Measurements from ENCODE around the gene LDLRAD1.
"Not testable (repeated sequence)": the region's sequence is repeated elsewhere in the genome, so short reads cannot be mapped to it uniquely, and the experiment has no call there.

LDLRAD1 gene

DNA sequence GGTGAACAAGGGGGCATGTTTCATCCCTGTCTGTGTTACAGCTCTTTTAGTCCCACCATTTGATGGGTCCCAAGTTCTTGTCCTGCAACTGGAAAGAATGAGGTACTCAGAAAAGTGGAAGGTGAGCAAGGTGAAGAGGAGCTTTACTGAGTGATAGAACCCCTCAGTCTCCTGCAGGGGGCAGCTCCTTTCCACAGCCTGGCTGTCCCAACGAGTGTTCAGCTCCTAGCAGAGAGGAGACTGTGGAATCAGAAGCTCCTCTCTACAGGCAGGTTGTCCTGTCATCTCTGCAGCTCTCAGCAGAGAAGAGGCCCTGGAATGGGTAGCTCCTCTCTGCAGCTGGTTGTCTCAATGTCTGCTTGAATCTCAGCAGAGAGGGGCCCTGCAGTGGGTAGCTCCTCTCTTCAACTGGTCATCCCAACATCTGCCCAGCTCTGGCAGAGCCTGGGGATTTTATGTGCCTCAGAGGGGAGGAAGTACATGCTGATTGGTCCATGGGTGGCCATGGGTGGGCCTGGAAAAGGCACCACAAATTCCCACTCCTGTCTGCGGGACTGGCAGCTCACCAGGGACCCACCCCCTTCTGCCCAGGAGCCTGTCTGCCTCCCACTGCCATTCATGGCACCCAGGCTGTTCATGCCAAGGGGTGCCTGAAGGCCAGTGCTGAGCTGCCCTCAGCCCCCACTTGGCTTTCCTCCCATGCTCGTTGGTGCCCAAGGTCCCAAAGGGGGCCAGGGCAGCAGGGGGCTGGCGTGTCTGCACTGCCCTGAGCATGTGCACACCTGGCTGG, 25.7 kb downstream of the LDLRAD1 start:
- Histone ChIP-seq H3K9ac (no peak overlapping the region), H3K9me3 (peaks cover 21% of the 10 kb centered on the region), H3K4me3 (peak overlapping the region; percentile 18; the same call in 1 of the 2 replicates), H3K27me3 (no peaks in the 10 kb centered on the region), H4K20me1 (no peaks in the 10 kb centered on the region), H3K36me3 (no peaks in the 10 kb centered on the region), H3K4me2 (no peak overlapping the region), H3K27ac (no peak overlapping the region), H3K4me1 (no peaks in the 10 kb centered on the region)
- TF ChIP-seq Cebpa-rat (IDR thresholded peaks at IDR 0.05): no peak

- Histone ChIP-seq H3K9me3 (peaks cover 18% of the 10 kb centered on the region), H3K4me1 (no peaks in the 10 kb centered on the region), H3K36me3 (no peaks in the 10 kb centered on the region), H3K9ac (no peak overlapping the region), H4K20me1 (no peaks in the 10 kb centered on the region), H3K27me3 (no peaks in the 10 kb centered on the region), H3K4me2 (no peak overlapping the region), H3K4me3 (no peak overlapping the region), H3K27ac (no peak overlapping the region)
- no peak for TF ChIP-seq Cebpa-rat (IDR thresholded peaks at IDR 0.05)
Measured at GRCh38 chr1:53987880-53988279, 30.1 kb downstream of the LDLRAD1 start.

DNA sequence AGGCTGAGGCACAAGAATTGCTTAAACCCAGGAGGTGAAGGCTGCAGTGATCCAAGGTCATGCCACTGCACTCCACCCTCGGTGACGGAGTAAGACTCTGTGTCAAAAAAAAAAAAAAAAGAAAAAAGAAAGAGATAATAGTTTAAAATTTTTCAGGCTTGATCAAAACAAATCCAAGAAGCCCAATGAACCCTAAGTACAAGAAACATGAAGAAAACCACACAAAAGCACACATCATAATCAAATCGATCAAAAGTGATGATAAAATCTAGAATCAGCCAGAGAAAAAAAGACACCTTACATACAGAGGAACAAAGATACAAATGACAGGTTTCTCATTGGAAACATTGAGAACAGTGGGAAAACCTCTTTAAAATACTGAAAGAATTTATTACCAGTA, 31.5 kb downstream of the LDLRAD1 start:
- H3K27me3 ChIP-seq: no peaks in the 10 kb centered on the region
- H3K4me3 ChIP-seq: no peak overlapping the region
- no peaks in the 10 kb centered on the region for H4K20me1 ChIP-seq
- no peaks in the 10 kb centered on the region for H3K36me3 ChIP-seq
- H3K4me2 ChIP-seq: no peak overlapping the region
- no peak overlapping the region for H3K27ac ChIP-seq
- peaks cover 4% of the 10 kb centered on the region for H3K9me3 ChIP-seq
- TF ChIP-seq Cebpa-rat (IDR thresholded peaks at IDR 0.05): no peak
- H3K9ac ChIP-seq: no peak overlapping the region
- H3K4me1 ChIP-seq: peaks cover 8% of the 10 kb centered on the region; the same call in 1 of the 2 replicates

DNA sequence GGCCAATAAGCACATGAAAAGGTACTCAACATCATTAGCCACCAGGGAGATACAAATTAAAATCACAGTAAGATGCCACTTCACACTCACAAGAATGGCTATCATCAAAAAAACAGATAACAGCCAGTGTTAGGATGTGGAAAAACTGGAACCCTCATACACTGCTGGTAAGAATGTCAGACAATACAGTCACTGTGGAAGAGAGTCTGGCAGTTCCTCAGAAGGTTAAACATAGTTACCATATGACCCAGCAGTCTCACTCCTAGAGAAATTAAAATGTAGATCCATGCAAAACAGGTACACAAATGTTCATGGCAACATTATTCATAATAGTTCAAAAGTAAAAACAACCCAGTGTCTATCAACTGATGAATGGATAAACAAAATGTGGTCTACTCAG, 33.3 kb downstream of the LDLRAD1 start:
- no peak overlapping the region for H3K27ac ChIP-seq
- no peak overlapping the region for H3K9ac ChIP-seq
- H4K20me1 ChIP-seq: no peaks in the 10 kb centered on the region
- H3K4me1 ChIP-seq: peaks cover 18% of the 10 kb centered on the region
- no peak overlapping the region for H3K4me2 ChIP-seq
- no peaks in the 10 kb centered on the region for H3K9me3 ChIP-seq
- no peaks in the 10 kb centered on the region for H3K27me3 ChIP-seq
- no peaks in the 10 kb centered on the region for H3K36me3 ChIP-seq
- H3K4me3 ChIP-seq: no peak overlapping the region
- TF ChIP-seq Cebpa-rat (IDR thresholded peaks at IDR 0.05): no peak

DNA sequence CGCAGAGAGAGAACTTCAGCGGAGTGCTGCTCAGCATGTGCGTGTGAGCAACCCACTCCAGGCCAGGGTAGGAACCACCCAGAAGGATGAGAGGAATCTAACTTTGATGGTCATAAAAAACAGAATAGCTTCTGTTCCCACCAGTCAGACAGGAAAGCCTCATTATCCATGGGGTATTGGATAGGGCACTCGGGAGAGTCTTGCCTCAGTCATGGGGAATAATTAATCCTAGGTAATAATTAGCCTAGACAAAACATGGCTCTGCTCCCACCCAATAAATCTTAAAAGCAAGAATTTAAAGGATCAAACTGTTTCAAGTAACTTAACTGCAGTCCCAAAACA, 35.3 kb downstream of the LDLRAD1 start:
- no peak overlapping the region for H3K27ac ChIP-seq
- H3K9me3 ChIP-seq: no peaks in the 10 kb centered on the region
- H4K20me1 ChIP-seq: no peaks in the 10 kb centered on the region
- TF ChIP-seq Cebpa-rat (IDR thresholded peaks at IDR 0.05): no peak
- H3K36me3 ChIP-seq: no peaks in the 10 kb centered on the region
- H3K4me1 ChIP-seq: peaks cover 28% of the 10 kb centered on the region
- H3K4me3 ChIP-seq: no peak overlapping the region
- no peaks in the 10 kb centered on the region for H3K27me3 ChIP-seq
- H3K4me2 ChIP-seq: no peak overlapping the region
- H3K9ac ChIP-seq: no peak overlapping the region

GRCh38 chr1:53982034-53982762, 35.8 kb downstream of the LDLRAD1 start:
- Histone ChIP-seq H3K36me3 (no peaks in the 10 kb centered on the region), H3K4me3 (no peak overlapping the region), H3K9ac (no peak overlapping the region), H3K27ac (no peak overlapping the region), H3K9me3 (no peaks in the 10 kb centered on the region), H3K27me3 (no peaks in the 10 kb centered on the region), H3K4me1 (peaks cover 28% of the 10 kb centered on the region), H4K20me1 (no peaks in the 10 kb centered on the region), H3K4me2 (no peak overlapping the region)
- TF ChIP-seq Cebpa-rat (IDR thresholded peaks at IDR 0.05): no peak

DNA sequence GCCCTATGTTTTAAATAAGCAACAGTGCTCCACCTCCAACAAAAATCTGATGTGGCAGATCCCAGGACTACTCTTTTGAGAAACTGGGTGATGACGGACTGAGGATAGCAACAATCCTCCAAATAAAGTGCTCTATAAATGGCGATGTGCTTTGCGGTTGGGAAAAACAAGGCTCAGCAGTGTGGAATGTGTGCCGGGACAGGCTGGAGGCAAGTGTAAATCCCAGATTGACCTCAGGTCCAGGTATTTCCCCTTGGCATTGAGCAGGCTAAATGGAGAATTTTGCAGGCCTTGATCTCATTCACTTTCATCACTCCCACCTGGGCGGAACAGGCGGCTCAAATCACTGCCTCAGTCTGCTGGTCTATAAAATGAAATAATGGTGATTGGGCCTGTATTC, 36.8 kb downstream of the LDLRAD1 start:
- no peak overlapping the region for H3K9ac ChIP-seq
- no peaks in the 10 kb centered on the region for H3K36me3 ChIP-seq
- H3K4me3 ChIP-seq: no peak overlapping the region
- H3K27ac ChIP-seq: no peak overlapping the region
- no peaks in the 10 kb centered on the region for H3K27me3 ChIP-seq
- H4K20me1 ChIP-seq: no peaks in the 10 kb centered on the region
- no peak overlapping the region for H3K4me2 ChIP-seq
- no peak for TF ChIP-seq Cebpa-rat (IDR thresholded peaks at IDR 0.05)
- no peaks in the 10 kb centered on the region for H3K9me3 ChIP-seq
- peaks cover 33% of the 10 kb centered on the region for H3K4me1 ChIP-seq

GRCh38 chr1:53979712-53980450, 38.1 kb downstream of the LDLRAD1 start:
- no peak overlapping the region for H3K27ac ChIP-seq
- peak overlapping the region; percentile 68 for H3K4me2 ChIP-seq
- no peaks in the 10 kb centered on the region for H3K36me3 ChIP-seq
- H3K4me1 ChIP-seq: peaks cover 37% of the 10 kb centered on the region
- H3K9me3 ChIP-seq: no peaks in the 10 kb centered on the region
- TF ChIP-seq Cebpa-rat (IDR thresholded peaks at IDR 0.05): no peak
- H4K20me1 ChIP-seq: no peaks in the 10 kb centered on the region
- H3K4me3 ChIP-seq: no peak overlapping the region
- no peak overlapping the region for H3K9ac ChIP-seq
- H3K27me3 ChIP-seq: no peaks in the 10 kb centered on the region

GRCh38 chr1:53975861-53976260, 42.1 kb downstream of the LDLRAD1 start:
- Histone ChIP-seq H3K9me3 (no peaks in the 10 kb centered on the region), H3K9ac (no peak overlapping the region), H3K4me2 (no peak overlapping the region), H3K4me3 (no peak overlapping the region), H3K4me1 (peaks cover 29% of the 10 kb centered on the region), H3K27me3 (no peaks in the 10 kb centered on the region), H3K36me3 (peaks cover 30% of the 10 kb centered on the region), H3K27ac (no peak overlapping the region), H4K20me1 (no peaks in the 10 kb centered on the region)
- no peak for TF ChIP-seq Cebpa-rat (IDR thresholded peaks at IDR 0.05)

GRCh38 chr1:53971718-53972117, 46.3 kb downstream of the LDLRAD1 start:
- no peak for TF ChIP-seq Cebpa-rat (IDR thresholded peaks at IDR 0.05)
- Histone ChIP-seq H3K4me2 (no peak overlapping the region), H3K9me3 (no peaks in the 10 kb centered on the region), H4K20me1 (no peaks in the 10 kb centered on the region), H3K4me1 (peaks cover 9% of the 10 kb centered on the region), H3K27me3 (no peaks in the 10 kb centered on the region), H3K27ac (no peak overlapping the region), H3K36me3 (peaks cover 71% of the 10 kb centered on the region), H3K9ac (no peak overlapping the region), H3K4me3 (no peak overlapping the region)

DNA sequence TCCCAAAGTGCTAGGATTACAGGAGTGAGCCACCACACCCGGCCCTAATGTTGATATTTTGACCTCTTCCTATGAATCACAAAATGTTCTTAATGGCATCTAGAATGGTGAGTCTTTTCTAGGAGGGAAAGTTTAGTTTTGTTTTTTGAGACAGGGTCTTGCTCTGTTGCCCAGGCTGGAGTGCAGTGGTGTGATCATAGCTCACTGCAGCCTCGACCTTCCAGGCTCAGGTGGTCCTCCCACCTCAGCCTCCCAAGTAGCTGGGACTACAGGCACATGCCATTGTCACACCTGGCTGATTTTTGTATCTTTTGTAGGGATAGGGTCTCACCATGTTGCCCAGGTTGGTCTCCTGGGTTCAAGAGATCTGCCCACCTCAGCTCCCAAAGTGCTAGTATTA, 48.7 kb downstream of the LDLRAD1 start:
- H3K9ac ChIP-seq, H3K4me2 ChIP-seq, H4K20me1 ChIP-seq, H3K4me3 ChIP-seq, H3K27ac ChIP-seq, H3K27me3 ChIP-seq, H3K9me3 ChIP-seq, H3K4me1 ChIP-seq: not testable (repeated sequence)
- peaks cover 92% of the 10 kb centered on the region for H3K36me3 ChIP-seq
